K562 treated with DMSO at 1 percent for 24 hours (cell line): ENCODE data around the gene UGT1A10. TPM values are rescaled to one million over a fixed set of nuclear protein-coding genes. Genes with fewer than 3 reads are reported as not detected.

Experiments used
- total RNA-seq: library from RNA; unstranded; fragments of 300-600 nt; gene quantifications from 2 replicates; pipeline ENCODE4 v1.2.3, GENCODE V29; 2022; ENCODE audit warnings: low read depth; ENCODE audit not compliant: insufficient read depth

UGT1A10 gene
- total RNA-seq = not detected in 2 replicates

GRCh38 chr2:233636306-233636705 lies at the start of gene UGT1A10:
UGT1A10 (plus strand) TSS chr2:233636448; CDS start chr2:233636523, 75 bp downstream.

DNA sequence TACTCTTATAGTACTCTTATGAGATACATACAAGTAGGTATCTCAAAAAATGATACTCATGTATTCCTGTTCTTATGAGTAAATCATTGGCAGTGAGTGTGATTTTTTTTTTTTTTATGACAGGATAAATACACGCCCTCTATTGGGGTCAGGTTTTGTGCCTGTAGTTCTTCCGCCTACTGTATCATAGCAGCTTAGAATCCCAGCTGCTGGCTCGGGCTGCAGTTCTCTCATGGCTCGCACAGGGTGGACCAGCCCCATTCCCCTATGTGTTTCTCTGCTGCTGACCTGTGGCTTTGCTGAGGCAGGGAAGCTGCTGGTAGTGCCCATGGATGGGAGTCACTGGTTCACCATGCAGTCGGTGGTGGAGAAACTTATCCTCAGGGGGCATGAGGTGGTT lies 18.8 kb upstream of the UGT1A10 start, which contains the start of gene UGT1A8:
Gene UGT1A8, plus strand, starts transcription at position 158 of the 400 bp plus-strand sequence. Its CDS starts 75 bp downstream, at position 233.

DNA sequence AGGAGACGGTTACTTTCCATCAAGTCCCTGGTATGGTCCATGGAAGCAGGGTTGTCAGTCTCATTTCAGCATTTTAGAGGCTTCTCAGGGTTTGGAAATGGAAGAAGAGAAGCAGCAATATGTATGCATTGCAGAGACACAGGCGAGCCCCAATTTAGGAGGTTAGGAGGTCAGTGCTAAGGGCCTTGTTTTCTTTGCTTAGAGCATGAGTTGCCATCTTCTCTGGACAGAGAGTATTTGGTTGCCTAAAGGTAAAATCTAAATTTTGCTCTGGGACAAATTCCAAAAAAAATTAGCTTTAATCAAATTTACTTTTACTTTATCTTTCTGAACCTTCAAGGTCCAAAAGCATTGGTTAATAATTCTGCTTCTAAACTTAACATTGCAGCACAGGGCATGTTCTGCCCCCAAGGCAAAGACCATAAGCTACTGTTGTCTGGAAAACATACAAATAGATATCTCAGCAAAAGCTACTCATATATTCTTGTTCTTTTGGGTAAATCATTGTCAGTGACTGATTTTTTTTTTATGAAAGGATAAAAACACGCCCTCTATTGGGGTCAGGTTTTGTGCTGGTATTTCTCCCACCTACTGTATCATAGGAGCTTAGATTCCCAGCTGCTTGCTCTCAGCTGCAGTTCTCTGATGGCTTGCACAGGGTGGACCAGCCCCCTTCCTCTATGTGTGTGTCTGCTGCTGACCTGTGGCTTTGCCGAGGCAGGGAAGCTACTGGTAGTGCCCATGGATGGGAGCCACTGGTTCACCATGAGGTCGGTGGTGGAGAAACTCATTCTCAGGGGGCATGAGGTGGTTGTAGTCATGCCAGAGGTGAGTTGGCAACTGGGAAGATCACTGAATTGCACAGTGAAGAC lies 35.3 kb downstream of the UGT1A10 start, which contains the start of gene UGT1A9:
Gene UGT1A9, plus strand, starts transcription at position 609 of the 872 bp plus-strand sequence. Its CDS starts 37 bp downstream, at position 646.

DNA sequence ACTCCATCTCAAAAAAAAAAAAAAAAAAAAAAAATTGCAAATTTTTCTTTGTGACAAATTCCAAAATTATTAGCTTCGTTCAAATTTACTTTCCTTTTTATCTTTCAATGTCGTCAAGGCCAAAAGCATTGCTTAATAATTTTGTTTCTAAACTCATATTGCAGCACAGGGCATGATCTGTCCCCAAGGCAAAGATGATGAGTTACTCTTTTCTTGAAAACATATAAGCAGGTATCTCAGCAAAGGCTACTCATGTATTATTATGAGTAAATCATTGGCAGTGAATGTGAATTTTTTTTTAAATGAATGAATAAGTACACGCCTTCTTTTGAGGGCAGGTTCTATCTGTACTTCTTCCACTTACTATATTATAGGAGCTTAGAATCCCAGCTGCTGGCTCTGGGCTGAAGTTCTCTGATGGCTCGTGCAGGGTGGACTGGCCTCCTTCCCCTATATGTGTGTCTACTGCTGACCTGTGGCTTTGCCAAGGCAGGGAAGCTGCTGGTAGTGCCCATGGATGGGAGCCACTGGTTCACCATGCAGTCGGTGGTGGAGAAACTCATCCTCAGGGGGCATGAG lies 45.4 kb downstream of the UGT1A10 start, which contains the start of gene UGT1A7:
Gene UGT1A7, plus strand, starts transcription at position 381 of the 579 bp plus-strand sequence. Its CDS starts 37 bp downstream, at position 418.

DNA sequence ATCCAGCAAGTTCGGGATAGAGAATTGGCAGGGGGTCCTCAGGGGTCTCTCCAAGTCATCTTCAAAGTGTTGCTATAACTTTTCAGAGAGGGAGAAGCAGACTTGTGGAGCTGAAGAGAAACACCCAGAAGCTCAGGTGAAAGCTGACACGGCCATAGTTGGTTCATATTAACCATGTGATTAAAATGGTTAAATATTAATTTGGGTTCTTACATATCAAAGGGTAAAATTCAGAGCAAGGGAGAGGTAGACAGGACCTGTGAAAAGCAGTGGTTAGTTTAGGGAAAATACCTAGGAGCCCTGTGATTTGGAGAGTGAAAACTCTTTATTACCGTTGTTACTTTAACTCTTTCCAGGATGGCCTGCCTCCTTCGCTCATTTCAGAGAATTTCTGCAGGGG lies 56.4 kb downstream of the UGT1A10 start, which contains the start of gene UGT1A6:
Gene UGT1A6, plus strand, starts transcription at position 243 of the 400 bp plus-strand sequence. Its CDS starts 115 bp downstream, at position 358.

GRCh38 chr2:233712611-233713261 lies 76.5 kb downstream of the UGT1A10 start, which contains the start of gene UGT1A5:
UGT1A5 (plus strand) TSS chr2:233712907; CDS start chr2:233712992, 85 bp downstream.

DNA sequence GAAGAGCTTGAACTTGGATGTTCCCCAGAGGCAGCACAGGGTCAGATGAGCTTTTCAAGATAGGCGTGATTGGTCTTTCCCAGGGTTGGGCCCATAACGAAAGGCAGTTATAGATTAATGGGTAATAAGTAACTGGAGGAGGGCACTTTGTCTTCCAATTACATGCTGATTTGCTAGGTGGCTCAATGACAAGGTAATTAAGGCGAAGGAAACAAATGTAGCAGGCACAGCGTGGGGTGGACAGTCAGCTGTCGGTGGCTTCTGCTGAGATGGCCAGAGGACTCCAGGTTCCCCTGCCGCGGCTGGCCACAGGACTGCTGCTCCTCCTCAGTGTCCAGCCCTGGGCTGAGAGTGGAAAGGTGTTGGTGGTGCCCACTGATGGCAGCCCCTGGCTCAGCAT lies 82.3 kb downstream of the UGT1A10 start, which contains the start of gene UGT1A4:
Gene UGT1A4, plus strand, starts transcription at position 185 of the 400 bp plus-strand sequence. Its CDS starts 85 bp downstream, at position 270.

DNA sequence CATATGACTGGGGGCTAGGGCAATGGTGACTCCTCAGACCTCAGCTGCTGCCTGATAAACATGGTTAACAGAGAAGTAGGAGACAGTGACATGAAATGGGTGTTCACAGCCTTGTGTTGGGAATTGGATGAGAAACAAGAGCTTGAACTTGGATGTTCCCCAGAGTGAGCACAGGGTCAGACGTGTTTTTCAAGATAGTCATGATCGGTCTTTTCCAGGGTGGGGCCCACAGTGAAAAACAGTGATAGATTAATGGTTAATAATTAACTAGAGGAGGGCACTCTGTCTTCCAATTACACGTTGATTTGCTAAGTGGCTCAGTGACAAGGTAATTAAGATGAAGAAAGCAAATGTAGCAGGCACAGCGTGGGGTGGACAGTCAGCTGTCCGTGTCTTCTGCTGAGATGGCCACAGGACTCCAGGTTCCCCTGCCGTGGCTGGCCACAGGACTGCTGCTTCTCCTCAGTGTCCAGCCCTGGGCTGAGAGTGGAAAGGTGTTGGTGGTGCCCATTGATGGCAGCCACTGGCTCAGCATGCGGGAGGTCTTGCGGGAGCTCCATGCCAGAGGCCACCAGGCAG lies 92.6 kb downstream of the UGT1A10 start, which contains the start of gene UGT1A3:
Gene UGT1A3, plus strand, starts transcription at position 320 of the 579 bp plus-strand sequence. Its CDS starts 85 bp downstream, at position 405.

GRCh38 chr2:233760043-233760442 lies 123.8 kb downstream of the UGT1A10 start, which contains the start of gene UGT1A1:
UGT1A1 (plus strand) TSS chr2:233760270; CDS start chr2:233760288, 18 bp downstream.

GRCh38 chr2:233778030-233778429 lies 141.8 kb downstream of the UGT1A10 start, which contains the start of gene MROH2A:
MROH2A (plus strand) TSS chr2:233778330; CDS start chr2:233779359, 1,029 bp downstream.

Other genes with a start within 250 kb of the UGT1A10 start
- gene USP40, start 69.7 kb upstream of the UGT1A10 start, total RNA-seq = 13.7 and 17.3 TPM in 2 replicates
- not detected in 2 replicates for gene UGT1A8, start 18.8 kb upstream of the UGT1A10 start, total RNA-seq
- gene UGT1A9, start 35.5 kb downstream of the UGT1A10 start, total RNA-seq = not detected in 2 replicates
- gene UGT1A7, start 45.5 kb downstream of the UGT1A10 start, total RNA-seq = not detected in 2 replicates
- not detected in 2 replicates for gene UGT1A6, start 56.4 kb downstream of the UGT1A10 start, total RNA-seq
- gene UGT1A5, start 76.5 kb downstream of the UGT1A10 start, total RNA-seq = not detected in 2 replicates
- not detected in 2 replicates for gene UGT1A4, start 82.3 kb downstream of the UGT1A10 start, total RNA-seq
- gene UGT1A3, start 92.6 kb downstream of the UGT1A10 start, total RNA-seq = not detected in 2 replicates
- not detected in 2 replicates for gene UGT1A1, start 123.8 kb downstream of the UGT1A10 start, total RNA-seq
- not detected in 2 replicates for gene MROH2A, start 141.9 kb downstream of the UGT1A10 start, total RNA-seq
- gene HJURP, start 218.1 kb downstream of the UGT1A10 start, total RNA-seq = 24.2 and 24.7 TPM in 2 replicates